Fibroblast of peridontal ligament (primary cell): ENCODE measurements around the gene AGBL1.

Source experiments
- DNase-seq: peaks from one replicate; pipeline ENCODE4 v3.0.0-alpha.2; 2010; ENCODE audit errors: extremely low read depth

Gene AGBL1

DNA sequence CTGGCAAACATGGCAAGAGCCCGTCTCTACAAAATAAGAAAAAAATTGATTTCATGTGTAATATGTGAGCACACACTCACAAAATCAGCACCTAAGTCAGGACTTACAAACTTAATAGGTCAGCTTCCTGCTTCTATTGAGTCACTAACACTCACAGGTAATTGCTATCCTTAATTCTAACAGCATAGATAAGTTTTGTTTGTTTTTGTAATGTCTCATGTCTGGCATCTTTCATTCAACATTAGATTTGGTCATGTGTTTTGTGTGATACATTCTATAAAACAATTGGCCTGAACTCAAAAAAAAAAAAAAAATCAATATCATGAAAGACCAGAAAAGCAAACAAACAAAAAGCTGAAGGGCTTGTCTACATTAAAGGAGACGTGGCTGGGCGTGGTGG, 564.7 kb downstream of the AGBL1 start:
- no peak for DNase-seq

DNA sequence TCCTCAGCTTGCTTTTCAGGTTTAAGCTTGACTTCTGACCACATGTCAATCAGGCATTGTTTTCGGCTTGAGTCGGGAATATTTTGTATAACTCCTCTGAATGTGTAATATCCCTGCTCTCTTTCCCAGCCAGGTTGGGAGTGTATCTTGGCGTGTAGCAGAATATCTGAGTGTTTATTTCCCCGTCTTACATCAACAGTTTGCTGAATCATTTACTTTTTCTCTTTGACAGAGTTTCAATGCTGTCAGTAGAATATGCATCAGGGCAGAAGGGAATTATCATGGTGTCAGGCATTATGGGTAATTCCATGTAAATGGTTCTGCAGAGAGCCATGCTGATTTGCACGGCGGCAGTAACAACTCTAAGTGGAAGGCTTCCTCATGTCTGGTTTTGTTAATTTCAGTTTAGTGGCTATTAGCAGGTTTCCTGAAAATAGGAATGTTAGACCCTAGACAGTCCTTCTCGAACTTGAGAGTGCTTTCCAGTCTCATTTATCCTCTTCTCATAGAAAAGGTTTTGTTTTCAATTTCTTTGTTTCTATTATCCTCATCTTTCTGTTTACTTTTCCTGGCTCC, 566.3 kb downstream of the AGBL1 start:
- no peak for DNase-seq

DNA sequence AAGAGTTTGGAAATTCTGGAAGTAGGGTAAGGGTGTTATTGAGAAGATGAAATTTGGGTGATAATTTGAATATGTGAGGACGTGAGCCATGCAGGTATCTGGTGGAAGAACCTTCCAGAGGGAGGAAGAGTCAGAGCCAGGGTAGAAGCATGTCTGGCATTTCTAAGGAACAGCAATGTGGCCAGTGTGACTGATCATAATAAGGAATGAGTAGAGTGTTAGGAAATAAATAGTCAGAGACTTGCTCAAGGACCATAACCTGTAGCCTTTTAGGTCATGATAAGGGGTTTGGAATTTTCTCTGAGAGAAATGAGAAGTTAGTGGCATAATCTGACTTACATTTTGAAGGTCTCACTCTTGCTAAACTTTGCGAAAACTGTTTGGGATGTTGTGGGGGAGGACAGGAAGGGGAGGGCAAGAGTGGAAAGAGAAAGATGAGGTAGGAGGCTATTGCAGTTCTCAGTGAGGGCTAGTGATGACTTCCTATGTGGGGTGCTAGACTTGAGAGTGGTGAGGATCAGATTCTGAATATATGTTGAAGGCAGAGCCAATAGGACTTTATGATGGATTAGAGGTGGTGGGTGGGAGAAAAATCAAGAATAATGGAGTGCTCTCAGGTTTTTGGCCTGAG, 568.3 kb downstream of the AGBL1 start:
- no peak for DNase-seq

GRCh38 chr15:86649277-86649676, 569.6 kb downstream of the AGBL1 start:
- no peak for DNase-seq

GRCh38 chr15:86650094-86650493, 570.4 kb downstream of the AGBL1 start:
- no peak for DNase-seq

DNA sequence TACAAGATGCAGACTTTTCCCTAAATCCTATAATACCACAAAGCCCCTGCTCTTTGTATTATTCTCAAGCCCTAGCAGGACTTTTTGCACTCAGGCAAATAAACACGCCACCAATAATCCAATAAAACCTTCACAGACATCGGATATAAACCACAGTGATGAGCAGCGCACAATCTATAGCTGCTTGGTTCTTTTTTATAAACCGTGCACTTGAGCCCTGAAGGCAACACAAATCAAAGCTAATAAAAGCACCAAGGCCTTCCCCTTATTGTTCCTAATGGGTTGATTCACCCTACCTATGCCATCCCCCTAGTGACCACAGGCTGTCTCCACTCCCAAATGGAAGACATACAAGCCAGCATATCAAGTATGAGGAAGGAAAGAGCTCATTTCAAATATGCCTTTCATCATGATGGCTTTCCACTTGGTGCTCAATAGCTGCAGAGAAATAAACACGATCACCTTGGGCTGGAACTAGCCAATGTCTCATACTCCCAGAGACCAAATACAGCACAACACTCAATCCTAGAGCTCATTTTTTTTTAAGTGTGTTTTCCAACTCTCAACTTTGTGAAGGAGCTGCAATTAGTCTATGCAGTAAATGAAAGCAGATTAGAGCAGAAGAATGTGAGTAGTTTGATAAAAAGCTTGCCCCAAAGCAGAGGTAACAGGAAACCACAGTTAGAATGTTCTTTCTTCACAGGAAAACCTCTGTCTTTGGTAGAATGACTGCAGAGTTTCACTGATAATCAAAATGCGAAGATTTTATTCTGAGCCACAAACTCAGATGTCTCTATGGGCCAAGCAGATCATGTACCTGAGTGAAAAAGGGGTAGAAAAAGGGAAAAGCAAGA, 573.9 kb downstream of the AGBL1 start:
- no peak for DNase-seq

DNA sequence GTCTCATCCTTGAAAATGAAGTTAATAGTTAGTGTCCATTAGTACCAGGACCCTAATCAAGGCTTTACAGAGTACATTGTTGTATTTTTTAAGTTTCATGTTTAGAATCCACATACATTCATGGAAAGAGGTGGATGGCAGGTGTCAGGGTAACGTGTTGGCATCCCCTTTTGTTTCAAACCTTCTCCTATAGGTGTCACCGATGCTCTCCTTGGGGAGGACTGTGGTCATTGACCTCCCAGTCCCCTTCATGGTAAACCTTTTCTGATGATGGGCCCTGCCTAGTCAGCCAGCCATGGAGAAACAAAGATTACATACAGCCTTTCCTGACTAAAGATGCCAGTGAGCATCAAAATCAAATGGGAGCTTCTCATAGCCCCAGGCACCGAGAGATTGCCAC, 574.8 kb downstream of the AGBL1 start:
- DNase-seq = no peak

- DNase-seq = no peak
Measured at GRCh38 chr15:86657305-86657704, 577.6 kb downstream of the AGBL1 start.

GRCh38 chr15:86659724-86660411, 580.2 kb downstream of the AGBL1 start:
- DNase-seq = no peak

DNA sequence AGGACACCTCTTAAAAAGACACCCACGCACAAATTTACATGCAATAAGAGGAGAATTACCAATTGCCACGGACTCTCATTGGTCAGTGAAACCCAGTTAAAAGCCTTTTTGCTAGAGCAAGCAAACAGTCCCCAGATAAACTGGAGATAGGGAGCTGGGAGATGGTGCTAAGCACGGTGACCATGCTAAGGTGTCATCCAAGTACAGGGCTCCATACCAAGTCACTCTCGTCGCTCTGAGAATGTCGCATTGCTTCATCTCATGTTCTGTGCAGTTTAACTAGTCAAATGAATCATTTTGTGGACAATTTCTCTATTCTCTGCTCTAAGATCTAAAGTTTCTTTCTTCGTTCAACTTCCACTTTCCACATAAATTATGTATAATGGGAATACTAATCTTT, 581.9 kb downstream of the AGBL1 start:
- DNase-seq = no peak

DNA sequence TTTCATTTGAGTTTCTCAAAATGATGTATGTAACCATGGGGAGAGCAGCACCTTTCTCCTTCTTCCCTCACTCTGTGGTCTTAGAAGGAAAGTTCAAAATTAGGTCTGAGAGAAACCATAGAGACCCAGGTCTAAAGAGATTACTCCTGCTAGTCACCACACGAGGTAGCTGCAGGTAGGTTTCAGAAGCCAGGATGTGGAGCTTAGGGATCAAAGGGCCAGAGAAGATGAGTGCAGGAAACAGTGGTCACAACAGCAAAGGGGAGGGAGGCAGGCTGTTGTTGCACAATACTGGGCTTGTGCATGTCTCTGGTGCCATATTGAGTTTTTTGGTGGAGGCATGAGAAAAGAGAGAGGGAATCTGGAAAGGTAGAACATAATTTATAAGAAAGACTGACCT, 583.6 kb downstream of the AGBL1 start:
- no peak for DNase-seq

DNA sequence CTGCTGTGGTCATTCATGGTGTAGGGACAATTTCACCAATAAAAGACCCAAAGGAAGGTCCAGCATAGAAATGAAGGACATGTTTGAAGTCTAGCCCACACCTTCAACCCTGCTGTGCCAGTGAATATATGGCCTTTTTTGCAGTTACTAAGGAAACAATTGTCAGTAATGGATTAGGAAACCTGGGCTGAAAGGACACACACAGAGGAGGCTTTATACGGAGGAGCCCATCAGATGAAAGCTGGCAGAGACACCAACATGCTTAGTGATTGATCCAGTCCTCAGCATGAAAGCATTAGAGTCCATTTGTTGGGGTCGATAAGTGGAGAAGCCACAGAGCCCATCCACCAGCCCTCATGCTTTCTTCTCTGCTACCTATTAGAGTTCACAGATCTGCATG, 584.3 kb downstream of the AGBL1 start:
- DNase-seq = no peak

- DNase-seq = no peak
Measured at GRCh38 chr15:86664581-86664980, 584.9 kb downstream of the AGBL1 start.

DNA sequence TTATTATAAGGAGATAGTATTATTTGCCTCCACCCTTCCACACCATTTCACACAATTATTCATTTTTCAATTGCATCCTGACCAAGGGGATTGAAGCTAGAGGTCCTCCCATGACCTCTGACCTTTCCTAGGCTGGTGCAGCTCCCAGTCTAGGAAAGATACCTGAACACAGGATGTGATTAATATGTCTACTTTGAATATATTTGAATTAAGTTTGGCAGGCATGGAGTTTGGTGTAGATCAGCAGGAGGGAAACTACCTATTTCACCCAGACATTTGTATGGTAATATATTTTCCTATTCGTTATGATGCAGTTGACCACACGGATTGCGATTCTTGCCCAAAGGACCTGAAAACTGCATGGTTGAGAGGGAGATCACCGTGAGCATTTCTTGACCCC, 596.3 kb downstream of the AGBL1 start:
- DNase-seq = no peak

DNA sequence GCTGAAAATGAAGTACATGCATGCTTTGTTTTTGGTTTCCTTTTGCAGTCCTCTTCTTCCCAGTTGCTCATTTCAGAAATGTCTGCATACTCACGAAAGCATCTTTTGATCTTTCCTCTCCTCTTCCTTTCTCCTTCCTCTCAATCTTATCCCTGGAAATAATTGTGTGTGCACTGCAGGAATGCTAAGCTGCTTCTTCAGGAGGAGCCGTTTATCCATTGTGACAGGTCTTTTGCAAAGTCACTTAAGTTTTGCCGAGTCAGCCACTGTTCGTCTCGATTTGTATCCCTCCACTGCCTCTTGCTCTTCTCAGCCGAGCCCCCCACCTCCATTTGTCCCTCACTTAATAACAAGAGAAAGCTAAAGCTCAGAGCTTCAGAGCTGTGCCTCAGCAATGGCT, 597.6 kb downstream of the AGBL1 start:
- no peak for DNase-seq

DNA sequence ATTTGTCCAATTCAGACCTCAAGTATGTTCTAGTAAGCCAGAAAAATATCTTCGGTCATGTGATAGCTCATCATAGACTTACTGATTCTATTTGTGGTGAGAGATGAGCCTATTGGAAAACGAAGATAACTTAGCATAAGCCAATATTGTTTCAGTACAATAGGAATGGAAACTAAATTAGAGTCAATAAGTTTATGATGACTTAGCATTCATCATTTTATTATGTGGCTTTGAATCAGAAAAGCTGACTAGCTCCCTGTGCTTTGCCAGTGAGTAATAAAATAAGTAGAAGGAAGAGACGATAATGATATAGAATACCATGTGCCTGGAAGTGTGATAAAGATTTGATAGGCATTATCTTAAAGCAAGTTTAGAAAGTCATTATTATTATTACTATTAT, 605.6 kb downstream of the AGBL1 start:
- no peak for DNase-seq

DNA sequence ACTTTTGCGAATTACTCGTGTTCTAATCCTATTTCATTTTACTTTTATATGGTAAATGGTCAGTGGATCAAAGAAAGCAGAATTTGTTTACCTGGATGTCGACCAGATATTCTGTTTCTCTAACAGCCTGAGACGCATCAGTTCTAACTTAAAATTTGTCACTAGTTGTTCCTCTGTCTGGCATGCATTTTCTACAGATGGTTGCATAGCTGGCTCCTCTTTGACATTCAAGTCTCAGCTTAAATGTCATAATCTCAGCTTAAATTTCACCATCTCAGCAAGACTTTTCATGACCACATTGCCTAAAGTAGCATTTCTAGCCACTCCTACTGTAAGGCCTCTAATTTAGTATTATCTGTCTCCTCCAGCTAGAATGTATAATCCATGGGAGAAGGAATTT, 609.3 kb downstream of the AGBL1 start:
- DNase-seq = no peak

DNA sequence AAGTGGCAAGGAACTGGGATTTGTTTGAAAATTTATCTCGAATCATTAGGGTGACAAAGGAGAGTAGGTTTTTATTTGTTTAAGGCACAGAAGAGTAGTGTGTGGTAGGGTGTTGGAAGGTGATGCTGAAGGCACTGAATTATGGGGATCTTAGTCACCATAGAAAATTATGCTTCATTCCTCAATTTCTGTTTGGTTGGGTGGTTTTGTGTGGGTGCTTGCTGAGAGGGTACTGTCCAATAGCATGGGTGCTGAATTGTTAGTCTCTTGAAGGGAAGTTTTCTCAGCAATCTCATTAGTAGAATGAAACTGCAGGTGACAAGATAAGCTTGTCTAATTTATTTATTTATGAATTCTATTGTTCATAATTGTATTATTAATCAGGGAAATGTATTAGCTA, 610.9 kb downstream of the AGBL1 start:
- DNase-seq = no peak

GRCh38 chr15:86691091-86691663, 611.5 kb downstream of the AGBL1 start:
- no peak for DNase-seq

DNA sequence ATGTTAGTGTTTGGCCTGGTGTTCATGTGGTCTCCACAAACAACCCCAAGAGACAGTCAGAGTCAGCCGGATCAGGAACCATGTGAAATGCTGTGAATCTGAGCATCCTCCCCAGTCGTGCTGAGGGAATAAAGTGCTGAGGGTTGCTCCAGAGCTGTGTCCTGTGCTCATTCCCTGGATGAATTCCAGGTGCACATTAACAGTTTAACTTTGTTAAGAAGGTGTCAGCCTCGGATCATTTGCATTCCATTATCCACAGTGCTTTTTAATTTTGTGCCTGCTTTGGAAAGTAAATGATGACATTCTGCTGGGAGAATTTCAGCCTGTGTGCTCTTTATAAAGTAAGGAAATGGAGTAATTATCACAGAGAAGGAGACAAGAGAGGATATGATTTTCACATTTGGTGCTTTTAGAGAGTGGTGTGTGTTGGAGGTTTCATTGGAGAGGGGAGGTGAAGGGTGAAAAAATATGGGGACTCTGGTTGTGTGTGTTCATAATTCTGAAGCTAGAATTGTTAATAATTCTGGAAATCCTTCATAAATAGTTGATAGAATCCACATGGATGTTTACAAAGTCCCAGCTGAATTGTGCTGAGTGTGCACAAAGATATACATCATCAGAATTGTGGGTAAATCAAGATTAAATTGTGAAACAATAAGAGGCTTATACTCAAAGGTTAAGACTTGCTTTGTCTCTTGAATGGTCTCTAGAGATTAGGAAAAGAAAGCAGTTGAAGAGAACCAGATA, 621.4 kb downstream of the AGBL1 start:
- DNase-seq = no peak

DNA sequence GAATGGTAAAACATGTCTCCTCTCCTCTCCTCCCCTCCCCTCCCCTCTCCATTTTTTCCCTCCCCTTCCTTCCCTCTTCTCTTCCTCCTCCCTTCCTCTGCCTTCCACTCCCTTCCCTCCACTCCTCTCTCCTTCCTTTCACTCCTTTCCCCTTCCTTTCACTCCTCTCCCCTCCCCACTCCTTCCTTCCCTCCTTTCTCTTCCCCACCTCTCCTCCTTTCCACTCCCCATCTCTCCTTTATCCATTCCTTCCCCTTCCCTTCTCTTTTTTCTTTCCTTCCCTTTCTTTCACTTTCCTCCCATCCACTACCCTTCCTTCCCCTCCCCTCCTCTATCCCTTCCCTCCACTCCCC, 621.9 kb downstream of the AGBL1 start:
- no peak for DNase-seq

DNA sequence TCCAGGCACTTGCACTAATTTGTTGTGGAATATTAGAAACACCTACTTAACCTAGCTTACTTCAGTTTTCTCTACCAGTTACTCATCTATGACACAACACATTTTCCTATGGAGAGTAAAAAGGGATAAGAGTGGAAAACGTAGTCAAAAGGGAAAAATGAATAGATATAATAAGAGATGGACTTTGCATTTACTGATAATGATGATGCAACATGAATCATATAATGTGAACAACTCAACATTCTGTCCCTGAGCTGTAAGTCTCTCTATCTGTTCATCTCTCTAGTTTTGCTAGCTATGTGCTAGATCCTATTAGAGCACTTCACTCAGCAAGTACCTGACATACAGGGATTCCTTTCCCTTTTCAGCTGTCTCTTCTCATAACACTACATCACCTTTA, 627.1 kb downstream of the AGBL1 start:
- no peak for DNase-seq
